ENCODE measurements around the gene SORBS2. TPM values are rescaled to one million over a fixed set of nuclear protein-coding genes. Genes with fewer than 3 reads are reported as not detected.

SORBS2 gene
- polyA plus RNA-seq, 1 donor from 2014 or later = 46.0 TPM

DNA sequence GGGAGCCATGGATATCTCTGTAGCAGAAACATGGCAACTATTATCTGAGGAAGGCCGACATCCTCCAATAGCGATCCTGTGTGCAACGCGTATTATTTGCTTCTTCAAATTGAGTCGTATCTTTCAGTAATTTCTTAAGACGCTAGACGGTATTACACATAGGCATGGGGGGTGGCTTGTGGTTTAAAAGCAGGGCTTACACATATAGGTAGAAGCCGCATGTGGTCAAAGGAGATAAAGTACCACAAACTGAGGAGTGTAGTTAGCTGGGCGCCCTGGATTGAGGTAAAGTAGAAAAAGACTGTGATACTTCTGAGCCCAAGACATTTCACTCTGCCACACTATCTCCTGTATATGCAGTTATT, 94.6 kb downstream of the SORBS2 start:
- no peak for TF ChIP-seq REST (IDR thresholded peaks at IDR 0.05; ENCODE audit: borderline replicate concordance)
- no peak for TF ChIP-seq MXI1 (conservative IDR thresholded peaks at IDR 0.05; ENCODE audit: poor library complexity, severe bottlenecking)
- no peak for TF ChIP-seq EZH2 (IDR thresholded peaks at IDR 0.05; ENCODE audit: borderline replicate concordance, insufficient read depth, low read length, poor library complexity, severe bottlenecking)
- no peak for TF ChIP-seq POLR2AphosphoS5 (IDR thresholded peaks at IDR 0.05)
- TF ChIP-seq TAF1 (IDR thresholded peaks at IDR 0.05; ENCODE audit: low read depth) = no peak
- no peak for TF ChIP-seq RAD21 (conservative IDR thresholded peaks at IDR 0.05)
- TF ChIP-seq CTCF (IDR thresholded peaks at IDR 0.05; ENCODE audit: poor library complexity, severe bottlenecking) = no peak
- TF ChIP-seq SMC3 (conservative IDR thresholded peaks at IDR 0.05; ENCODE audit: poor library complexity) = no peak
- no peak for TF ChIP-seq EP300 (conservative IDR thresholded peaks at IDR 0.05; ENCODE audit: poor library complexity, severe bottlenecking)
- no peak overlapping the region for H3K4me2 ChIP-seq (ENCODE audit: low read length)
- H3K27ac ChIP-seq (ENCODE audit: low read length) = no peak overlapping the region
- H3K4me3 ChIP-seq (ENCODE audit: low read length) = no peak overlapping the region
- no peaks in the 10 kb centered on the region for H3K36me3 ChIP-seq (ENCODE audit: insufficient read depth, low read length)
- H4K20me1 ChIP-seq (ENCODE audit: insufficient read depth) = no peaks in the 10 kb centered on the region
- peaks cover 5% of the 10 kb centered on the region for H3K79me2 ChIP-seq (replicated peaks; ENCODE audit: insufficient read depth, low read length)
- no peak overlapping the region for H2AFZ ChIP-seq (ENCODE audit: low read depth, low read length)
- no peaks in the 10 kb centered on the region for H3F3A ChIP-seq (ENCODE audit: insufficient read depth, low read length, poor library complexity, severe bottlenecking)
- no peaks in the 10 kb centered on the region for H3K9me3 ChIP-seq (ENCODE audit: low read length)
- no peaks in the 10 kb centered on the region for H3K27me3 ChIP-seq (ENCODE audit: insufficient read depth, low read depth, low read length)
- no peak overlapping the region for H3K9ac ChIP-seq (ENCODE audit: low read length)
- H3K9me2 ChIP-seq (ENCODE audit: insufficient read depth, low read length) = no peaks in the 10 kb centered on the region

DNA sequence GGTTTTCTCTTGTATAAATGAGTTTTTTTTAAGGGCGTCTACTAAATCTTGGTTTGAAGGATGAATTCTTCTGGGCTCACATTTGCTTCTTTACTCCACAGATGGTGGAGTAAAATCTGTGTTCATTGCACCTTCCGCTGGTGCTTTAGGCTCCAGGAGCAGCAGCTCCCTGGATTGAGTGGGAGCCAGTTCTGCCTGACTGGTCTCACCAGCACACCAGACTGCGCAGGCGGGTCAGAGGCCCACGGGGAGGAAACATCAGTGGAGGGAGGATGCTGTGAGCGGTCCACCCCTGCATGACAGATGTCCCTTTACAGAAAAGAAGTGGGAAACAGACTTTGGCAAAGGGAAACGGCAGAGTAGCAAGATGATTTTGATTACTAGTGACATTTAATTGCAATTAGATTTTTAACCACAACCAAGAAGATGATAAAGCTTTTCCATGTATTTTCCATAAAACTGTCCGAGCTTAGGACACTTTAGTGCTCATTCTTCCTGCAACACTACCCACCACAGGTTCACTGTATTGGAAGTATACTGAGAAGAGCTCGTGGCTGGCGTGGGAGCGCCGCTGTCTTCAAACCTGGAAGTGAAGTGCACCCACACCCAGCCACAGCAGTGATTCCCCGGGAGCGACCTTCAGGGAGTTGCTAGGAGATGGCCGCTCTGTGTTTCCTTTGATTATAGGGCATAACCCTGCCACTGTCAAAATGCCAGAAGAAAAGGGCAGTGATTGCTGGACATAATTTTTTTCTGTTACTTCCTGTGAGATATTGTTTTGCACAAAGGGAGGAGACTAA, 95.2 kb downstream of the SORBS2 start:
- Histone ChIP-seq H4K20me1 (ENCODE audit: insufficient read depth) (no peaks in the 10 kb centered on the region), H3K4me3 (ENCODE audit: low read length) (no peak overlapping the region), H3K9ac (ENCODE audit: low read length) (no peak overlapping the region), H3K36me3 (ENCODE audit: insufficient read depth, low read length) (no peaks in the 10 kb centered on the region), H3K79me2 (replicated peaks; ENCODE audit: insufficient read depth, low read length) (peaks cover 5% of the 10 kb centered on the region), H3K27ac (ENCODE audit: low read length) (no peak overlapping the region), H3K4me2 (ENCODE audit: low read length) (no peak overlapping the region), H3K9me3 (ENCODE audit: low read length) (no peaks in the 10 kb centered on the region), H3K9me2 (ENCODE audit: insufficient read depth, low read length) (no peaks in the 10 kb centered on the region), H3F3A (ENCODE audit: insufficient read depth, low read length, poor library complexity, severe bottlenecking) (no peaks in the 10 kb centered on the region), H2AFZ (ENCODE audit: low read depth, low read length) (no peak overlapping the region), H3K27me3 (ENCODE audit: insufficient read depth, low read depth, low read length) (no peaks in the 10 kb centered on the region)
- TF ChIP-seq RAD21 (conservative IDR thresholded peaks at IDR 0.05) (no peak), REST (IDR thresholded peaks at IDR 0.05; ENCODE audit: borderline replicate concordance) (no peak), CTCF (IDR thresholded peaks at IDR 0.05; ENCODE audit: poor library complexity, severe bottlenecking) (no peak), EP300 (conservative IDR thresholded peaks at IDR 0.05; ENCODE audit: poor library complexity, severe bottlenecking) (no peak), MXI1 (conservative IDR thresholded peaks at IDR 0.05; ENCODE audit: poor library complexity, severe bottlenecking) (no peak), TAF1 (IDR thresholded peaks at IDR 0.05; ENCODE audit: low read depth) (no peak), SMC3 (conservative IDR thresholded peaks at IDR 0.05; ENCODE audit: poor library complexity) (no peak), POLR2AphosphoS5 (IDR thresholded peaks at IDR 0.05) (no peak)
